SK-N-SH treated with all-trans-retinoic acid at 6 μM for 48 hours (cell line): Measurements from ENCODE around the gene MUC7.

ENCODE experiments used
- OSR1 ChIP-seq: fragments of 250-450 bp; sonication (Bioruptor Pico); IDR thresholded peaks from 2 replicates; pipeline ENCODE4 v1.8.0; 2022; ENCODE audit warnings: moderate library complexity, mild to moderate bottlenecking, inconsistent platforms
- ZNF70 ChIP-seq: fragments of 450-650 bp; formaldehyde crosslinking; IDR thresholded peaks from 2 replicates; pipeline ENCODE4 v1.5.0; 2020; ENCODE audit warnings: mild to moderate bottlenecking, moderate library complexity
- ZNF8 ChIP-seq: fragments of 450-650 bp; formaldehyde crosslinking; IDR thresholded peaks from 2 replicates; pipeline ENCODE4 v1.5.0; 2020; ENCODE audit warnings: mild to moderate bottlenecking, moderate library complexity
- TF ChIP-seq, protein P1 (sequence below): fragments of 250-450 bp; sonication (Bioruptor Pico); IDR thresholded peaks from 2 replicates; pipeline ENCODE4 v1.5.1; 2020; ENCODE audit warnings: low read depth, mild to moderate bottlenecking, moderate library complexity
- TF ChIP-seq, protein P2 (sequence below): fragments of 250-450 bp; sonication (Bioruptor Pico); IDR thresholded peaks from 2 replicates; pipeline ENCODE4 v1.5.1; 2021; ENCODE audit warnings: mild to moderate bottlenecking, moderate library complexity

DNA sequence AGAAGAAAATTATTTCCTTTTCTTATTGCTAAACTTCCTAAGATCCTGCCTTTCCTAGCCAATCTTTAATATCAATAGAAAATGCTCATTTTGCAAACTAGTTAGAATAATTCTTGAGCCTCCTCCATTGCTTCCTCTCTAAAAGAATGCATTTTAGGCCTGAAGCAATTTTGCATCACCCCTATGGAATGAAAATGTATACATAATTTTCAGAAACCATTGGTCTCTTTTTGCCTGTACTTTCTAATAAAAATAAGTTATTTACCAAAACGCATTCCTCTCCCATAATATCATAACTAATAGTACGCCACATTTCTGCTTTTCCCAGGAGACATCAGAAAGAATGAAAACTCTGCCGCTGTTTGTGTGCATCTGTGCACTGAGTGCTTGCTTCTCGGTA, 1.7 kb downstream of the MUC7 start:
- TF ChIP-seq ZNF8 (no peak), ZNF70 (CRISPR knock-in tag) (no peak), OSR1 (no peak)
- TF ChIP-seq, protein P1, sequence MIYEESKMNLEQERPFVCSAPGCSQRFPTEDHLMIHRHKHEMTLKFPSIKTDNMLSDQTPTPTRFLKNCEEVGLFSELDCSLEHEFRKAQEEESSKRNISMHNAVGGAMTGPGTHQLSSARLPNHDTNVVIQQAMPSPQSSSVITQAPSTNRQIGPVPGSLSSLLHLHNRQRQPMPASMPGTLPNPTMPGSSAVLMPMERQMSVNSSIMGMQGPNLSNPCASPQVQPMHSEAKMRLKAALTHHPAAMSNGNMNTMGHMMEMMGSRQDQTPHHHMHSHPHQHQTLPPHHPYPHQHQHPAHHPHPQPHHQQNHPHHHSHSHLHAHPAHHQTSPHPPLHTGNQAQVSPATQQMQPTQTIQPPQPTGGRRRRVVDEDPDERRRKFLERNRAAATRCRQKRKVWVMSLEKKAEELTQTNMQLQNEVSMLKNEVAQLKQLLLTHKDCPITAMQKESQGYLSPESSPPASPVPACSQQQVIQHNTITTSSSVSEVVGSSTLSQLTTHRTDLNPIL (CRISPR knock-in tag), result no peak
- TF ChIP-seq, protein P2, sequence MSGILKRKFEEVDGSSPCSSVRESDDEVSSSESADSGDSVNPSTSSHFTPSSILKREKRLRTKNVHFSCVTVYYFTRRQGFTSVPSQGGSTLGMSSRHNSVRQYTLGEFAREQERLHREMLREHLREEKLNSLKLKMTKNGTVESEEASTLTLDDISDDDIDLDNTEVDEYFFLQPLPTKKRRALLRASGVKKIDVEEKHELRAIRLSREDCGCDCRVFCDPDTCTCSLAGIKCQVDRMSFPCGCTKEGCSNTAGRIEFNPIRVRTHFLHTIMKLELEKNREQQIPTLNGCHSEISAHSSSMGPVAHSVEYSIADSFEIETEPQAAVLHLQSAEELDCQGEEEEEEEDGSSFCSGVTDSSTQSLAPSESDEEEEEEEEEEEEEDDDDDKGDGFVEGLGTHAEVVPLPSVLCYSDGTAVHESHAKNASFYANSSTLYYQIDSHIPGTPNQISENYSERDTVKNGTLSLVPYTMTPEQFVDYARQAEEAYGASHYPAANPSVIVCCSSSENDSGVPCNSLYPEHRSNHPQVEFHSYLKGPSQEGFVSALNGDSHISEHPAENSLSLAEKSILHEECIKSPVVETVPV, result no peak
